PC-9 (cell line): Measurements from ENCODE around the gene NOX3.

Source experiments
- EZH2 ChIP-seq: fragments of 200-600 bp; sonication (generic); IDR thresholded peaks from 2 replicates; pipeline ENCODE4 v1.8.0; 2017; ENCODE audit warnings: antibody characterized with exemption, low read depth
- TF ChIP-seq, protein P1 (sequence below): fragments of 200-600 bp; sonication (generic); conservative IDR thresholded peaks from 2 replicates; pipeline ENCODE4 v1.6.1; 2017; ENCODE audit warnings: mixed run types, antibody characterized with exemption, mild to moderate bottlenecking, moderate library complexity

- TF ChIP-seq, protein P1, sequence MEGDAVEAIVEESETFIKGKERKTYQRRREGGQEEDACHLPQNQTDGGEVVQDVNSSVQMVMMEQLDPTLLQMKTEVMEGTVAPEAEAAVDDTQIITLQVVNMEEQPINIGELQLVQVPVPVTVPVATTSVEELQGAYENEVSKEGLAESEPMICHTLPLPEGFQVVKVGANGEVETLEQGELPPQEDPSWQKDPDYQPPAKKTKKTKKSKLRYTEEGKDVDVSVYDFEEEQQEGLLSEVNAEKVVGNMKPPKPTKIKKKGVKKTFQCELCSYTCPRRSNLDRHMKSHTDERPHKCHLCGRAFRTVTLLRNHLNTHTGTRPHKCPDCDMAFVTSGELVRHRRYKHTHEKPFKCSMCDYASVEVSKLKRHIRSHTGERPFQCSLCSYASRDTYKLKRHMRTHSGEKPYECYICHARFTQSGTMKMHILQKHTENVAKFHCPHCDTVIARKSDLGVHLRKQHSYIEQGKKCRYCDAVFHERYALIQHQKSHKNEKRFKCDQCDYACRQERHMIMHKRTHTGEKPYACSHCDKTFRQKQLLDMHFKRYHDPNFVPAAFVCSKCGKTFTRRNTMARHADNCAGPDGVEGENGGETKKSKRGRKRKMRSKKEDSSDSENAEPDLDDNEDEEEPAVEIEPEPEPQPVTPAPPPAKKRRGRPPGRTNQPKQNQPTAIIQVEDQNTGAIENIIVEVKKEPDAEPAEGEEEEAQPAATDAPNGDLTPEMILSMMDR = no peak
- no peak for TF ChIP-seq EZH2
These were observed 55.6 kb downstream of the NOX3 start for GRCh38 chr6:155399745-155400653.
